Adrenal gland (tissue), 5 donors: Measurements from ENCODE around the gene SPATA2L.

Source experiments
- CTCF ChIP-seq, 6 experiments: fragments of 450-650 bp in 4 of 6; fragments of 200-600 bp in 2 of 6; sonication (generic) in 1 of 6; IDR thresholded peaks; 1 replicate in 5 of 6; 2 replicates in 1 of 6; pipeline versions ENCODE4 v1.5.1 to v1.8.0; 2016 to 2021; ENCODE audit warnings: antibody characterized with exemption in 6 of 6, mild to moderate bottlenecking in 2 of 6, moderate library complexity in 1 of 6
- POLR2A ChIP-seq, 2 donors: fragments of 450-650 bp; IDR thresholded peaks; one replicate each; pipeline ENCODE4 v1.6.1; 2017; ENCODE audit warnings: antibody characterized with exemption in 2 of 2, mild to moderate bottlenecking in 2 of 2, moderate library complexity in 1 of 2
- donor health status: DM: no; HTN: no; CAD: no.

- TF ChIP-seq CTCF (IDR thresholded peaks at IDR 0.05) (no peak), POLR2A (IDR thresholded peaks at IDR 0.05) (no peak)
Observed at GRCh38 chr16:89737341-89738071, 36.0 kb upstream of the SPATA2L start.
